Tongue (tissue), 3 donors: ENCODE results near the gene C16orf96. TPM values are rescaled to one million over a fixed set of nuclear protein-coding genes. Genes with fewer than 3 reads are reported as not detected.

ENCODE experiments used
- DNase-seq: peaks from one replicate; pipeline ENCODE4 v3.0.0-alpha.2; 2015
- small RNA-seq: library from RNA; depleted of rRNA; stranded (forward); fragments of <200 nt; gene quantifications from one replicate; pipeline ENCODE3, GENCODE V24; 2014; ENCODE audit warnings: low replicate concordance
- total RNA-seq: library from RNA; depleted of rRNA; stranded (reverse); fragments of >200 nt; gene quantifications from one replicate; pipeline ENCODE4 v1.2.3, GENCODE V29; 2014

C16orf96 gene
- total RNA-seq, 1 donor from 2014 or later = 0.72 TPM

- no peak for DNase-seq
Measured at GRCh38 chr16:4649744-4650442, 93.8 kb downstream of the C16orf96 start.

Small RNA genes within 50 kb of the gene (small RNA-seq; reads per million reads assigned to genes)
- not detected for gene RN7SL850P

Other genes starting within 250 kb of the C16orf96 start
- gene GLIS2, start 240.3 kb upstream of the C16orf96 start, total RNA-seq = 6.8 TPM
- 16.9 TPM for gene PAM16, start 205.0 kb upstream of the C16orf96 start, total RNA-seq
- 16.8 TPM for gene VASN, start 184.5 kb upstream of the C16orf96 start, total RNA-seq
- gene CORO7, start 139.7 kb upstream of the C16orf96 start, total RNA-seq = 19.4 TPM
- gene DNAJA3, start 130.5 kb upstream of the C16orf96 start, total RNA-seq = 71.3 TPM
- 27.7 TPM for gene NMRAL1, start 81.7 kb upstream of the C16orf96 start, total RNA-seq
- gene HMOX2, start 79.9 kb upstream of the C16orf96 start, total RNA-seq = 28.5 TPM
- gene CDIP1, start 17.6 kb upstream of the C16orf96 start, total RNA-seq = 10.6 TPM
- 13.3 TPM for gene UBALD1, start 58.5 kb downstream of the C16orf96 start, total RNA-seq
- gene MGRN1, start 68.5 kb downstream of the C16orf96 start, total RNA-seq = 34.6 TPM
- 38.2 TPM for gene NUDT16L1, start 137.2 kb downstream of the C16orf96 start, total RNA-seq
- gene ANKS3, start 177.9 kb downstream of the C16orf96 start, total RNA-seq = 20.7 TPM
- 0.41 TPM for gene DNAAF8, start 178.2 kb downstream of the C16orf96 start, total RNA-seq
- 23.6 TPM for gene ZNF500, start 210.8 kb downstream of the C16orf96 start, total RNA-seq
- gene SEPTIN12, start 232.0 kb downstream of the C16orf96 start, total RNA-seq = not detected
- not detected for gene SMIM22, start 239.0 kb downstream of the C16orf96 start, total RNA-seq
- gene ROGDI, start 246.3 kb downstream of the C16orf96 start, total RNA-seq = 12.6 TPM